Skin epidermis (tissue), 12 donors: ENCODE data around the gene DIP2B.

ENCODE experiments used
- H3K27ac ChIP-seq, 21 experiments: fragments of 200-600 bp; sonication (generic) in 11 of 21; one replicate each; pipeline ENCODE4 v1.5.0; 2020; ENCODE audit warnings: mild to moderate bottlenecking in 3 of 21, inconsistent platforms in 2 of 21, moderate library complexity in 2 of 21
- H3K4me3 ChIP-seq, 7 experiments: fragments of 200-600 bp; sonication (generic) in 2 of 7; one replicate each; pipeline ENCODE4 v1.5.0; 2020; ENCODE audit warnings: inconsistent platforms in 2 of 7, mild to moderate bottlenecking in 2 of 7, moderate library complexity in 1 of 7

The DIP2B gene

DNA sequence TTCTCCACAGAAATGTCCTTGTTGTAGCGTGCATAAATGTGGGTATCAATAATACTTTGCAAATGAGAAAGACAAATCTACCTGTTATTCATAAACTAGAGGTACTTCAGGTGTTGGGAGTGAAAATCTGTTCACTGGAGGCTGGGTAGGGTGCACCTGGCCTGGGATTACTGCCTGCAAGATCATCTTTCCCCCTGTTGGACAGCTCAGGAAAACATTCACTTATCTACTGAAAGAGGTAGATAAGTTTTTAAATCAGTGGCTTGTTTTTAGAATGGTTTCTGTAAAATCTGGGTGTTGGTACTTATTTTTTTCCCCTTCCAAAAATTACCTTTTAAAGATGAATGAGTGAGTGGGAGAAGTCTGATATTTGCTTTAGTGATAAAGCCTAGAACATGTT lies 95.6 kb downstream of the DIP2B start:
- H3K27ac ChIP-seq = peak overlapping the region in 2 of 21 experiments; percentile 3
- no peak overlapping the region for H3K4me3 ChIP-seq

DNA sequence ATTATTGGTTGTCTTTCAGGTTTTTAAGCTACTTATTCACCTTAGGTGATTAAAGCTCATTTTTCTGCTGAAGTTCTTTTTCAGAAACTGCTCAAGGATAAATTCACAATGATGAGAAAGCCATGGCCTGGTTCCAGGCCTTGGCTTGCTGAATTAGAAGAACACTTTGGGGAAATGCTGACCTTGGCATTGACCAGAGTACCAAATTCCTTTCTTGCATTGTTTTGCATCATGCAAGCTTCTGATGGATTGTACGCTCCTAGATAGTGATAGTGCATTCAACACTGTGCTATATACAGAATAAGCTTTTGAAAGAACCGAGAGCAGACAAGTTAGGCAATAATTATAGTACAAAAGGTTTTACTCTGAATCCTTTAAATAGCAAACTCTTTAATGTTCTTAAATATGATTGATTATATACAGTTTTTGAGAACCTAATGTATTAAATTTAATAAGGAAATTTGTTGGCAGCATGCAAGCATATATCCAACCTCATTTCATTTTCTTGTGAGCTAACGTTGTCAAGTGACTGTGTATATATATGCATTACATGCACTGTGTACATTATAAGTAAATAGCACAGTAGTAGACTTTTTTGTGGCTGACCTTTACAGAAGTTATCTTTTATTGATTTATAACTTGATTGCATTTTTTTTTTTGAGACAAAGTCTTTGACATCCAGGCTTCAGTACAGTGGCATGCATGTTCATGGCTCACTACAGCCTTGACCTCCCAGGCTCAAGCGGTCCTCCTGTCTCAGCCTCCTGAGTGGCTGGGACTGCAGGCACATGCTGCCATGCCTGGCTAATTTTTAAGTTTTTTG lies 99.2 kb downstream of the DIP2B start:
- no peak overlapping the region for H3K4me3 ChIP-seq
- no peak overlapping the region for H3K27ac ChIP-seq

DNA sequence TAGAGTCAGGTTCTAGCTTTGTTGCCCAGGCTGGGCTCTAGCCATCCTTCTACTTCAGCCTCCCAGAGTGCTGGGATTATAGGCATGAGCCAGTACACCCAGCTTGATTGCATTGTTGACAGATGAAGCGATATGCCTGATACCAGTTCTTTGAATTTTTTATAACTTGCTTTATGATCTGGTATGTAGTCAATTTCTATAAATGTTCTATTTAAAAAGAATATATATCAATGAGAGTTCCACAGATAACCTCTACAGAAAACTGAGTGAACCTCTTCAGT lies 99.8 kb downstream of the DIP2B start:
- Histone ChIP-seq H3K27ac (no peak overlapping the region), H3K4me3 (no peak overlapping the region)

DNA sequence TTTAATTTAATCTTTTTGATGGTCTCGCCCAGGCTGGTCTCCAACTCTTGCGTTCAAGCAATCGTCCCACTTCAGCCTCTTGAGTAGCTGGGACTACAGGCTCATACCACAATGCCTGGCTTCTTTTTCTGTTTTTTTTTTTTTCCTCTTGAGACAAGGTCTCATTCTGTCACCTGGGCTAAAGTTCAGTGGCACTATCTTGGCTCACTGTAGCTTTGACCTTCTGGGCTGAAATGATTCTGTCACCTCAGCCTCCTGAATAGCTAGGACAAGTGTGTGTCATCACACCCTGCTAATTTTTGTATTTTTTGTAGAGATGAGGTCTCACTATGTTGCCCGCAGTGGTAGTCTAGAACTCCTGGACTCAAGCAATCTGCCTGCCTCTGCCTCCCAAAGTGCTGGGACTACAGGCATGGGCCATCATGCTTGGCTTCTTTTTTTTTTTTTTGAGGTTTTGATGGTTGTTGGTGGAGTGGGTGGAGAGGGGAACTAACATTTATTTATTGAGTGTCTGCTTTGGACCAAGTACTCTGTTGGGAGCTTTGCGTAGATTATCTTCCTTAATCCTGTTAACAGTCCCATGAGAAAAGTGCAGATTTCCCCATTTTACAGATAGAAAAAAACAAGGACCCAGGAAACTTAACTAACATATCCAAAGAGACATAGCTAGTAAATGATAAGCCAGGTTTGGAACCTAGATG lies 102.0 kb downstream of the DIP2B start:
- Histone ChIP-seq H3K4me3 (no peak overlapping the region), H3K27ac (no peak overlapping the region)

DNA sequence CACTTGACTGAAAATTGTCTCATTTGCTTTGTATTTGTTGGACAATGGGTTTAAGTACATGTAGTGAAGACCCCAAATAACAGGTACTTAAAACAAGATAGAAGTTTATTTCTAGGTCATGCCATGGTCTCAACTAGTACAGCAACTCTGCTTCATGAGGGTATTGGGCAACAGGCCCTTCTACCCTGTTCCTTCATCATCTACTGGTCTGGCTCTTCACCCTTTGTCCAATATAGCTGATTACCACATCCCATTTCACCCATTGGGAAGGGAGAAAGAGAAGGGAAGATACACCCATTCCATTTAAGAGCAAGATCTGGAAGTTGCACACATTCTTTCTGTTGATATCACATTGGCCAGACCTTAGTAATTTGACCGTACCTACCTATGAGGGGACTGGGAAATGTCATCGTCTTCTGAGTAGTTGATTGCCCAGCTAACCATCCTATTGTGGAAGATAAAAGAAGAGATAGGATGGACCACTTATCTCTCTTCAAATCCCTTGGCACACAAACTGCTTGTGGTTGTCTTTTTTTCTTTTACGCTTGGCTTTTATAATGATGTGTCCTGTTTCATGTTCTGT lies 104.6 kb downstream of the DIP2B start:
- no peak overlapping the region for H3K4me3 ChIP-seq
- H3K27ac ChIP-seq = no peak overlapping the region

DNA sequence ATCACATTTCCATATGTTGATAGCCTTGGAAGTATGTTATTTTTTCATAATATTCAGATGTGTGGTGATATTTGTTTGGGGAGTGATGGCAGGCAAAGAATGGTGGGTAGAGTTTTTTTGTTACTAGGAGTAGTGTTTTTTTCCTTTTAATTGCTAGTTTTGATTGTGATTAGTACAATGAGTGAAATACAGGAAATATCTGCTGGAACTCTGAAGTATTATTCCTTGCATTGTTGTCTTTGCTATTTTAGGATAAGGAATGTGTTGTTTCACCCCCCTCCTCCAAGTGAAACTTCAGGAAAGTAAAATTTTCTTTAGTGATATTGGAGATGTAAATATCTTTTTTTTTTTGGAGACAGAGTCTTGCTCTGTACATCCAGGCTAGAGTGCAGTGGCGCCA lies 105.4 kb downstream of the DIP2B start:
- no peak overlapping the region for H3K27ac ChIP-seq
- no peak overlapping the region for H3K4me3 ChIP-seq

DNA sequence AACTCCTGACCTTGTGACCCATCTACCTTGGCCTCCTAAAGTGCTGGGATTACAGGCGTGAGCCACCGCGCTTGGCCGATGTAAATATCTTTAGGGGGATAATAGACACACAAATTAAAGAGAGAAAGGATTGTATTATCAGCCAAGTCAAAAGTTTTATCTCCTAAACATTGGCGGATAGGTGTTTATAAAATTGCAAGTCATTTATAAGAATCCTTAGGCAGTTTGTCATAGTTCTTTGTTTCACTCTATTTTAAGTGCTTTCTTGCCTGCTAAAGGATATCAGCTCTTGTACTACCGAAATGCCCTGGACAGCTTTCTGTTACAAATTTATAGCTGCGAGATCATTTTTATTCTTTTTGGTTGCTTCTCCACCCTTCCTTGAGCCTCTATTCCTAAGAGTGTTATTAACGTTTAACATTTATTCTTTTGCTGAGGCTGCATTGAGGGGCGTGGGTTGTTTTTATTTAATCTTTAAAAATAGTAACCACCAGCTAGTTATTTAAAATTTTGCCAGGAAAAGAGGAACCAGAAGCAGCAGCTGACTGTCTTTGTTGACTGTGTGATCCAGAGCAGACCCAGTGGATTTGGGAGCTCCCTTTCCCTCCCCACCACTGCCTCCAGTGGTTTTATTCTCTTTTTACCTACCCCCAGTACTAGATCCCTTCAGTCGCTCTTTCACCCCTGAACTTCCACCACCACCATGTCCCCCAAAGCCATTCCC lies 106.4 kb downstream of the DIP2B start:
- H3K4me3 ChIP-seq = no peak overlapping the region
- peak overlapping the region in 4 of 21 experiments; percentile 6 to 46 (median 26) for H3K27ac ChIP-seq

DNA sequence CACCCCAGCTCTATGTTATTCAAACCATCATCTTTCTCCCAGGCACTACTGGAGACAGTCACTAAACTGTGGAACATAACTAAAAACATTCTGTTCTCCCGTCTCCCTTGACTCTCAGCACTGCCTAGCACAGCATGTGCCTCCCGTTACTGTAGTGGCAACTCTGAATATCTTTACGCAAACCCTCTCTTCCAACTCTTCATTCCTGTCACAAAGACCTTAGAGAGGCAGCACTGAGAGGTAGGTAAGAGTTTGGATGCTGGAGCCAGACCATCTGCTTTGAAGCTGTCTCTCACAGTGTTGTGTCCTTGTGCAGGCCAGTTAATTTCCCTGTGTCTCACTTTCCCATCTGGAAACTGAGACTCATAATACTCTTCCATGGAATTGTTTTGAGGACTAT lies 108.1 kb downstream of the DIP2B start:
- Histone ChIP-seq H3K27ac (peak overlapping the region in 8 of 21 experiments; percentile 14 to 82 (median 62)), H3K4me3 (no peak overlapping the region)

DNA sequence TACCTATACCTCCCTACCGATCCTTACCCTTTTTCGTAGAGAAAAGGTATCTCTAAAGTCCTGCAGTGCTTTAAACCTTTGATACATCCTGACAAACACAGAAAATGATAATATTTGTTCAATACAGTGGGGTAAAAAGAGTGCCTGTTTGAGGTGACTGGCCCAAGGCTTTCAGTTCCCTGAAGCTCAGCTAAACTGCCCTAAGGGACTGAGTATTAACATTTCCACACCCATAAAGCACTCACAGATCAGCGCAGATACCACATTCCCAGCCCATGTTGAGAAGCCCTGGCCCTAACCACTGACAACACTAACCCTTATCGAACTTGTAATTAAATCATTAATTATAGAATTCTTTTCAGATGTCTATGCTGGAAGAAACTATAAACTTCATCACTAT lies 108.7 kb downstream of the DIP2B start:
- no peak overlapping the region for H3K4me3 ChIP-seq
- H3K27ac ChIP-seq = peak overlapping the region in 17 of 21 experiments; percentile 10 to 82 (median 61)

DNA sequence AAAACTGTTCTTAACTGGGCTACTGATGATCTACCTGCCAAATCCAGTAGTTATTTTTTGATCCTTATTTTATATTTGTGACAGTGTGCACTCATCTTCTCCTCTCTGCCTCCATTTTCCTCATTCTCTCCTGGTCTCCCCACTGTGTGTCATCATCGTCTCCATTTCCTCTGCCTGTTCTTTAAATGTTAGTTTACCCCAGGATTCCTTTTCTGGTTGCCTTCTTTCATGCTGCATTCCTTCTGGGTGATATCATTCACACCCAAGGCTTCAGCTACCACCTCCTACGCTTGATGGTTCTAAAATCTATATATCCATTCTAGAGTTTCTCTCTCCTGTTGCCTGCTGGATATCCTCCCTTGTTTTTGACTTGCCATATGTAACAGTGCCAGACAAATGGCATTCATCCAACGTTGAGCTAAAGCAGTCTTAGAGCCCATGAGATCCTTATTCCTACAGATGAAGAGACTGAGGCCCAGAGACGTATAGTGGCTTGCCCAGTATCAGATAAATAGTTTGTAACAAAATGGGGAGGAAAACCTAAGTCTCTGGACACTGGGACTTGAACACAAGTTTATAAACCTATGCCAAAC lies 109.5 kb downstream of the DIP2B start:
- H3K27ac ChIP-seq = peak overlapping the region in 16 of 21 experiments; percentile 36 to 82 (median 62)
- no peak overlapping the region for H3K4me3 ChIP-seq

DNA sequence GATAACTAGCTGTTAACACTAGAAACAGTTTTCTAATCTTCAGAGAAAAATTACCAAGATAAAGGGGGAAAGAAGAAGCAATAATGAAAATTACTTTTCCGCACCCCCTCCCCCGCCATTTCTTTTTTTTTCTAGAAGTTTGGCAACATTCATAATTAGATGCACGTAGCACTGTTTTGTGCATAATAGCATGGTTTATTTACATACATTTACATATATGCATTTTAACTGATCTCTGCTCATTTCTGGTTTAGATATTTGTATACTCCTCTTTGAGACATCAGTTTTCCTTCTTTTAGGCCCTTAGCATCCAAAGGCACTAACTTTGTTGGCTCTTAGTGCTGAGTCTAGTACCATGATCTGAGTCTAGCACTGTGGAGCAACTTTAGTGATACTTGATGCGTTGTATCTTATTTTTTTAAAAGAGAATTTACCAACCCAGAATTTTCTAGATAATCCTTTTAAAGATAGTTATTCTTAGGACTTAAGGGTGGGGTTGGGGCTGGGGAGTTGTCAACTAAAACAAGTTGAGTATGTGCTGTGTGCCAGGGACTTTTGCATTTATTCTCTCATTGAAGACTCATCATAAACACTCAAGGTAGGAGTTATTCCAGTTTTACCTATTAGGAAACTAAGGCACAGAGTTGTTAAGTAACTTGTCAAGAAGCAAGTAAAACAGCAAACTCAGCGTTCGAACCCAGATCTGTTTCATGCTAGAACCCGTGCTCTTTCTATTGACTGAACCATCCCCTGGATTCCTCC lies 110.5 kb downstream of the DIP2B start:
- Histone ChIP-seq H3K4me3 (no peak overlapping the region), H3K27ac (peak overlapping the region in 19 of 21 experiments; percentile 19 to 82 (median 62))

DNA sequence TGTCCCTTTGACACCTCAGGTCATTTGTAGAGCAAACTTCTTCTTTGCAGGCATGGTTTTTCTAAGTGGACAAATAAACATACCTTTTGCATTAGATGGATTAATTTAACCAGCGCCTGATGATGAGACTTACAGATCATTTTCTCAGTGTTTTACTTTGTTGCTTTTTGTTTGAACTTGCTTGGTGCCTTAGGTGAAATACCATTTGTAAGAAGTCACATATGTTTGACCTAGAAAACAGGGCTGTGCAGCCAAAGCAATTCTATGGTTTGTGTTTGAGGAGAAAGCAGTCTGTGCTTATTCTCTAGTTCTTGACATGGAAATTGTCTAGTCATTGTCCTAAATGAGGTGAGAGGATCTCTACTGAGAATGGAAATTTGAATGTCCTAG lies 111.1 kb downstream of the DIP2B start:
- Histone ChIP-seq H3K4me3 (no peak overlapping the region), H3K27ac (peak overlapping the region in 20 of 21 experiments; percentile 16 to 82 (median 62))

DNA sequence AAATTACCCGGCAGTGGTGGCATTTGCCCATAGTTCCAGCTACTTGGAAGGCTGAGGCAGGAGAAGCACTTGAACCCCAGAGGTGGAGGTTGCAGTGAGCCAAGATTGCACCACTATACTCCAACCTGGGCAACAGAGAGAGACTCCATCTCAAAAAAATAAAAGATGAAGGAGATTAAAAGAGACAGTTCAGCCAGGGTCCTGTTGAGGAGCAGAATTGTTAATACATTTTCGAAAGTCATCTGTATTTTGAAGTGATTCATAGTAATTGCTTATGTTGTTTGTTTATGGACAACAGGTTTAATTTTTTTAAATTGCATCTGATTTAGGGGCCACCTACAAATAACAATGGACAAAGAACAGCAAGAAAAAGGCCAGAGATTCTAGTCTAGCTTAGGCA lies 112.9 kb downstream of the DIP2B start:
- Histone ChIP-seq H3K27ac (peak overlapping the region in 15 of 21 experiments; percentile 7 to 81 (median 64)), H3K4me3 (no peak overlapping the region)

DNA sequence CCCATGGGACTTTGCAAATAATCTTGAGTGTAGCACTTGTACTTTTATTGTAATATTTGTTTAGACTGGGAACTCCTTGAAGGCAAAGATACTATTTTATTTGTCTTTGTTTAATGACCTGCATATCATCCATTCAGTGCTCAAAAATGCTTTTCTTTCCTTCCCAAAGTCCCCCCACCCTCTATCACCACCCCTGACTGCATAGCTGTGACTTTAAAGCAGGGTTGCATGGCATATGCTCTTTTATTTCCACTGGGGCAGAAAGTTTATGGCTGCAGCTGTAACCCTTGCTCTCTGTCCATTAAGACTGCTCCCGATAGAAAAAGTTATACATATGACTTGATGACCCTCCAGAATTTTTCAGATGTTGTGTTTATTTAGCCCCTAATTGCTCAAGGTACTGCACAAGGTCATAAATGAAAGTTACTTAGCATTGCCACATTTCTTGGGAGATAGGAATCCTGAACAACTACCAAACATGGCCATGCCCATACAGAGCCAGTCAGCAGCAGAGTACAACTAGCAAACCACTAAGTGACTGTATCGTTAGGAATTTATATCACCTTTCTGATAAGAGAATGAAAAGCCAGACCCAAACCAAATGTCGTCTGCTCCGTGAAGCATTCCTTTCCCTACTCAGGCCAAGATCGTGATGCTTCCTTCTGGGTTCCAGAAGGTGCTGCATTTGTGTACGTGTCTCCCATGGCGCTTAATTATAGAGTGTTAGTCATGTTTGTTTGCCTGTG lies 114.3 kb downstream of the DIP2B start:
- peak overlapping the region in 17 of 21 experiments; percentile 19 to 82 (median 69) for H3K27ac ChIP-seq
- H3K4me3 ChIP-seq = no peak overlapping the region

DNA sequence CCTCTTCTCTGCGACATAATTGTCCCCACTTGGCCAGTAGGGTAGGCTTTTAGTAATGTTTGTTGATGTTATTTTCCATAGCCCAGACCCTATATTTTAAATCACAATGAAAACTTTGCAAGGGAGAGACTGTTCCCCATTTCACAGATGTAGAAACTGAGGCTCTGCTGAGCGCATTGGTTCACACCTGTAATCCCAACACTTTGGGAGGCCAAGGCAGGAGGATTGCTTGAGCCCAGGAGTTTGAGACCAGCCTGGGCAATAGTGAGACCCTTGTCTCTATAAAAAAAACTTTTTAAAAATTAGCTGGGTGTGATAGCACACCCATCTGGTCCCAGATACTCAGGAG lies 114.8 kb downstream of the DIP2B start:
- Histone ChIP-seq H3K27ac (peak overlapping the region in 19 of 21 experiments; percentile 9 to 82 (median 68)), H3K4me3 (no peak overlapping the region)

DNA sequence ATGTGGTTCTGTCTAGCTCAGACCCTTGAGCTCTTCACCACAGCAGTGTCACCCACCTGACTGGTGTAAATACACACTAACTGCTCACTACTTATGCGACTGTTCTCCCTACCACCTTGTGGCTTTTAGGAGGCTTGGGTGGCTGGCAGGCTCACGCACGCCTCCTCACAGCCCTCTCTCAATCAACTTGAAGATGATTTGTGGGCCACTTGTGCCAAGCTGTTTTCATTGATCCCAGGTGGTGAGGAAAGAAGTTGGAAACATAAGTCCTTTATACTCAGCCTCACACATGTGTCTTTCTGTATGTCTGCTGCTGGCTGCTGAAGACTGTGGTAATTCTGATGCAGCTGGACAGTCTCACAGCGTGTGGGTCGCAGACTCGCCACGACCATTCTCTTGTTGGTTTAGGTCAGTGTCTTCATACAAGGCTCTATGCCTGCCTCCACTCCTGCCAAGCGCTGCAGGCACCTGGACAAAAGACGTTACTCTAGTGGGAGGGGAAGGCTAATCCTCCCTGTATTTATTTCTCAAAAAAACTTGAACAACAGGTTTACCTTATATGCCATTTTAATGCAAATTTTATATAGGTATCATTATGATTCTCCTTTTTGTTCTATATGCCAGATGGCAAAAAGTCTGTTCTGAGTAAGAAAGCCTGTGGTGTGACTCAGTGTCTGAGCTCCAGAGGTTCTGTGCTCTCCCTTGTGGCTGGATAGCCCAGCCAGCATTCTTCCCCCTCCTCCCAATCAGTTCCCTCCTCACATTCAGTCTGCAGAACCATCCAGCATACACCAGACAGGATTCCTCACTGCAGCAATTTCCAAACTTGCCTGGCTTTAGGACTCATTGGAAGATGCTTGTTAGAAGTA lies 115.6 kb downstream of the DIP2B start:
- no peak overlapping the region for H3K4me3 ChIP-seq
- H3K27ac ChIP-seq = peak overlapping the region in 19 of 21 experiments; percentile 9 to 82 (median 68)

DNA sequence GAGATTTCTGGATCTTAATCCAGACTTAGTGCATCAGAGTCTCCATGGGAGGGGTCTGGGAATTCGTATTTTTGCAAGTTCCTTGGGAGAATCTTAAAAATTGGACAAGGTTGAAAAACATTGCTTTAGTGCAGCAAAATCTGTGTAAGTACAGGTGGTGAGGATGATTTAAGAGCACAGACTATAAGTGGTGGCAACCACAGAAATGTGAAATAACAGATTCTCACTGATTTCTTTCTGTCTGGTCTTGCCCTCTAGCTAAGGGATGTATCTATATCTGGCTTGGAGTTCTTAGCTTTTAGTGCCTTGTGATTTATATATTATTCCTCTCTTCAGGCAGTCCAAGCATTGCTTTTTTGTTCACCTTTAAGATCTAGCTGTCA lies 116.2 kb downstream of the DIP2B start:
- Histone ChIP-seq H3K4me3 (no peak overlapping the region), H3K27ac (peak overlapping the region in 18 of 21 experiments; percentile 19 to 82 (median 66))
